ENCODE measurements around the gene FAM114A1.
"Not testable (repeated sequence)": the region's sequence is repeated elsewhere in the genome, so short reads cannot be mapped to it uniquely, and the experiment has no call there.

FAM114A1 gene

GRCh38 chr4:38979081-38979480 is 111.5 kb downstream of the FAM114A1 start:
- no peak for DNase-seq

GRCh38 chr4:38979511-38980230 is 112.1 kb downstream of the FAM114A1 start:
- DNase-seq: no peak

GRCh38 chr4:38980903-38981676 is 113.5 kb downstream of the FAM114A1 start:
- no peak for DNase-seq

GRCh38 chr4:38982361-38983095 is 114.9 kb downstream of the FAM114A1 start:
- DNase-seq: no peak

- no peak for DNase-seq
Observed at GRCh38 chr4:38983291-38983690, 115.7 kb downstream of the FAM114A1 start.

GRCh38 chr4:38983787-38984598 is 116.4 kb downstream of the FAM114A1 start:
- no peak for DNase-seq

- DNase-seq: no peak
Observed at GRCh38 chr4:38985410-38986100, 117.9 kb downstream of the FAM114A1 start.

GRCh38 chr4:38987491-38987890 is 119.9 kb downstream of the FAM114A1 start:
- DNase-seq: no peak

GRCh38 chr4:38988353-38988752 is 120.7 kb downstream of the FAM114A1 start:
- DNase-seq: not testable (repeated sequence)

GRCh38 chr4:38989487-38989886 is 121.9 kb downstream of the FAM114A1 start:
- DNase-seq: no peak

- DNase-seq: no peak
Observed at GRCh38 chr4:38990241-38990640, 122.6 kb downstream of the FAM114A1 start.

GRCh38 chr4:38993683-38994082 is 126.1 kb downstream of the FAM114A1 start:
- DNase-seq: no peak

GRCh38 chr4:38994135-38994534 is 126.5 kb downstream of the FAM114A1 start:
- no peak for DNase-seq

Data from activated T-cell treated with anti-CD3 and anti-CD28 coated beads for 4 hours (primary cell).